NCI-H526 treated with DMSO at 0.1 percent for 48 hours (cell line): ENCODE results near the gene MARCHF11.

Experiments used
- DNase-seq: peaks from one replicate; lab custom pipeline; 2025; lab: John Stamatoyannopoulos, UW

The MARCHF11 gene

GRCh38 chr5:16134204-16134603 lies 45.4 kb downstream of the MARCHF11 start:
- DNase-seq: no peak

- no peak for DNase-seq
Measured at GRCh38 chr5:16131878-16132277, 47.7 kb downstream of the MARCHF11 start.

GRCh38 chr5:16128944-16129343 lies 50.6 kb downstream of the MARCHF11 start:
- no peak for DNase-seq

- no peak for DNase-seq
Measured at GRCh38 chr5:16127865-16128544, 51.6 kb downstream of the MARCHF11 start.

- DNase-seq: no peak
Measured at GRCh38 chr5:16120579-16120978, 59.0 kb downstream of the MARCHF11 start.

GRCh38 chr5:16119790-16120189 lies 59.8 kb downstream of the MARCHF11 start:
- no peak for DNase-seq

GRCh38 chr5:16115140-16115539 lies 64.5 kb downstream of the MARCHF11 start:
- DNase-seq: no peak

- no peak for DNase-seq
Measured at GRCh38 chr5:16108418-16108817, 71.2 kb downstream of the MARCHF11 start.

GRCh38 chr5:16104961-16105360 lies 74.6 kb downstream of the MARCHF11 start:
- DNase-seq: no peak

- DNase-seq: no peak
Measured at GRCh38 chr5:16095612-16096011, 84.0 kb downstream of the MARCHF11 start.

GRCh38 chr5:16090270-16090669 lies 89.3 kb downstream of the MARCHF11 start:
- DNase-seq: no peak

GRCh38 chr5:16082982-16083381 lies 96.6 kb downstream of the MARCHF11 start:
- no peak for DNase-seq

- DNase-seq: no peak
Measured at GRCh38 chr5:16082053-16082452, 97.5 kb downstream of the MARCHF11 start.

- no peak for DNase-seq
Measured at GRCh38 chr5:16081376-16081955, 98.1 kb downstream of the MARCHF11 start.

GRCh38 chr5:16076657-16077056 lies 102.9 kb downstream of the MARCHF11 start:
- DNase-seq: no peak

- no peak for DNase-seq
Measured at GRCh38 chr5:16074358-16074757, 105.2 kb downstream of the MARCHF11 start.

- DNase-seq: no peak
Measured at GRCh38 chr5:16072616-16073015, 107.0 kb downstream of the MARCHF11 start.

- no peak for DNase-seq
Measured at GRCh38 chr5:16067415-16067814, 112.2 kb downstream of the MARCHF11 start.

- DNase-seq: no peak
Measured at GRCh38 chr5:16066810-16067209, 112.8 kb downstream of the MARCHF11 start.

GRCh38 chr5:16066320-16066719 lies 113.3 kb downstream of the MARCHF11 start:
- no peak for DNase-seq

- no peak for DNase-seq
Measured at GRCh38 chr5:16065831-16066230, 113.8 kb downstream of the MARCHF11 start.

- DNase-seq: no peak
Measured at GRCh38 chr5:16064135-16064893, 115.3 kb downstream of the MARCHF11 start.

GRCh38 chr5:16061163-16061562 lies 118.4 kb downstream of the MARCHF11 start:
- DNase-seq: no peak
